NCI-H128 (cell line): ENCODE data around the gene CDK14.
"Not testable (repeated sequence)": the region's sequence is repeated elsewhere in the genome, so short reads cannot be mapped to it uniquely, and the experiment has no call there.

ENCODE experiments used
- DNase-seq: peaks from one replicate; lab custom pipeline; 2025; ENCODE audit not compliant: unreplicated experiment; lab: John Stamatoyannopoulos, UW

Gene CDK14

GRCh38 chr7:90715067-90715466 lies 118.9 kb downstream of the CDK14 start:
- no peak for DNase-seq

GRCh38 chr7:90717296-90718060 lies 121.4 kb downstream of the CDK14 start:
- DNase-seq = no peak

DNA sequence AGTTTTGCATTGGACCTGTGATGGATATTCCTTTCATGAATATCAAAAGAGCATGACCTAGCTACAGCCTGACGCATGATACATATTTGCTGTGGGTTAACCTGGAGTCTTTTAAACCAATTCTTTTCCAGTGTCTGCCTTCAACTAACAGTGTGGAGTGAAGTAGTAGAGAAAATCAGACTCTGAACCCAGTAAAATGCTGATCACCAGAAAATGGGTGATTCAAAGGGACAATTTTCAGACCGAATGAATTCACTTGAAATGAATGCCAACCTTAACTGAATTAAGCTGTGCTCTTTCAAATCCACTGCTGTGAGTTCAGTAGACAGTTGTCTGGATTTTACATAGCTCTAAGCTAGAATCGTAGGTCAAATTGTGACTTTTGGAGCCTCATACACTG lies 123.0 kb downstream of the CDK14 start:
- no peak for DNase-seq

GRCh38 chr7:90720984-90721760 lies 125.1 kb downstream of the CDK14 start:
- no peak for DNase-seq

GRCh38 chr7:90721869-90722431 lies 125.8 kb downstream of the CDK14 start:
- DNase-seq = no peak

- no peak for DNase-seq
Measured at GRCh38 chr7:90723233-90723632, 127.1 kb downstream of the CDK14 start.

DNA sequence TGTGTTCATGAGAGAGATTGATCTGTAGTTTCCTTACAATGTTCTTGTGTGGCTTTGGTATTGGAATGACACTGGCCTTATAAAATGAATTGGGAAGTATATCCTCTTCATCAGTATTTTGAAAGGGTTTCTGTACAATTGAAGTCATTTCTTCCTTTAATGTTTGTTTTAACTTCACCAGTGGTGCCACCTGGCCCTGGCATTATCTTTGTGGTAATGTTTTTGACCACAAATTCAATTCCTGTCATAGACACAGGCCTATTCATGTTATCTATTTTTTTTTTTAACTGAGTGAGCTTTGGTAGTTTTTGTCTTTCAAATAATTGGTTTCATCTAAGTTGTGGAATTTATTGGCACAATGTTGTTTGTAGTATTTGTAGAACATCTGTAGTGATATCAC lies 127.7 kb downstream of the CDK14 start:
- no peak for DNase-seq

- no peak for DNase-seq
Measured at GRCh38 chr7:90726120-90726519, 130.0 kb downstream of the CDK14 start.

DNA sequence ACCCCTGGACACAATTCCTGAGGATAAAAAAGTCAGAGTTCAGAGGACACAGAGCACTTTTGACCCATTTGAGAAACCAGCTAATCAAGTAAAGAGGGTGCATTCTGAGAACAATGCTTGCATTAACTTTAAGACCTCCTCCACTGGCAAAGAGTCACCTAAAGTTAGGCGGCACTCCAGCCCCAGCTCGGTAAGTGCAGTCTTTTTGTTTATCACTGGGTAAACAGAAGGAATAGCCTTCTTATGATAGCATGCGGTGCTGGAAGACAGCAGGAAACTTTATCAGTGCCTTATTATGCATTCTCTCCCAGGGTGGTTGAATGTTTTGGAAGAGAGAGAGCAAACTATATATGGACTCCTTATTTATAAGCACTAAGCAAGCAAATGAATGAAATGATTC lies 130.5 kb downstream of the CDK14 start:
- DNase-seq = no peak

GRCh38 chr7:90727412-90727811 lies 131.3 kb downstream of the CDK14 start:
- DNase-seq = no peak

- no peak for DNase-seq
Measured at GRCh38 chr7:90728568-90728967, 132.4 kb downstream of the CDK14 start.

DNA sequence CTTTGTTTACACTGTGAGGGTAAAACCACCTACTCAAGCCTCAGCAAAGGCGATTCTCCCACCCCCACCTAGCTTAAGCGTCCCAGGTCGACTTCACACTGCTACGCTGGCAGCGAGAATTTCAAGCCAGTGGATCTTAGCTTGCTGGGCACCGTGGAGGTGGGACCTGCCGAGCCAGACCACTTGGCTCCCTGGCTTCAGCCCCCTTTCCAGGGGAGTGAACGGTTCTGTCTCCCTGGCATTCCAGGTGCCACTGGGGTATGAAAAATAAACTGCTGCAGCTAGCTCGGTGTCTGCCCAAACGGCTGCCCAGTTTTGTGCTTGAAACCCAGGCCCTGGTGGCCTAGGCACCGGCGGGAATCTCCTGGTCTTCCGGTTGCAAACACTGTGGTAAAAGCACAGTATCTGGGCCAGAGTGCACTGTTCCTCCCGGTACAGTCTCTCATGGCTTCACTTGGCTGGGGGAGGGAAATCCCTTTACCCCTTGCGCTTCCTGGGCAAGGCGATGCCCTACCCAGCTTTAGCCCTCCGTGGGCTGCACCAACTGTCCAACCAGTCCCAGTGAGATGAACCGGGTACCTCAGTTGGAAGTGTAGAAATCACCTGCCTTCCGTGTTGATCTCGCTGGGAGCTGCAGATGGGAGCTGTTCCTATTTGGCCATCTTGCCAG lies 139.6 kb downstream of the CDK14 start:
- DNase-seq = not testable (repeated sequence)

GRCh38 chr7:90736316-90736715 lies 140.2 kb downstream of the CDK14 start:
- no peak for DNase-seq

GRCh38 chr7:90736968-90737939 lies 141.1 kb downstream of the CDK14 start:
- no peak for DNase-seq

GRCh38 chr7:90738249-90738648 lies 142.1 kb downstream of the CDK14 start:
- no peak for DNase-seq

GRCh38 chr7:90739716-90740115 lies 143.6 kb downstream of the CDK14 start:
- no peak for DNase-seq

- no peak for DNase-seq
Measured at GRCh38 chr7:90740386-90740785, 144.3 kb downstream of the CDK14 start.

DNA sequence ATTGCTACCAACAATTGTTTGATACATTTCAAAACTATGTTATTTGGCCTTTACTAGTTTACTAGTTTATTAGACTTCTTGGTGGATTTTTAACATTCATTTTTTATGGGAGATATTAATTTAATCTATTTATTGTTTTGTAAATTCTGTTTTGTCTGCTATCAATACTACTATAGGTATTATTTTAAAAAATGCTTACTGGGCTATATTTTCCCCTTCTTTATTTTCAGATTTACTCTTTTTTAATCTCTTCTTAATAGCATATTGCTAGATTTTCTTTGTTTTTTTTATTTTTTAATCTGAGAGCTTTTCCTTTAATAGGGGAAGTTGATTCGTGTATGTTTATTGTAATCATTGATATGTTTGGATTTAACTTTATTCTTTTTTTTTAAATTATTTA lies 147.5 kb downstream of the CDK14 start:
- no peak for DNase-seq

- no peak for DNase-seq
Measured at GRCh38 chr7:90747516-90747915, 151.4 kb downstream of the CDK14 start.

DNA sequence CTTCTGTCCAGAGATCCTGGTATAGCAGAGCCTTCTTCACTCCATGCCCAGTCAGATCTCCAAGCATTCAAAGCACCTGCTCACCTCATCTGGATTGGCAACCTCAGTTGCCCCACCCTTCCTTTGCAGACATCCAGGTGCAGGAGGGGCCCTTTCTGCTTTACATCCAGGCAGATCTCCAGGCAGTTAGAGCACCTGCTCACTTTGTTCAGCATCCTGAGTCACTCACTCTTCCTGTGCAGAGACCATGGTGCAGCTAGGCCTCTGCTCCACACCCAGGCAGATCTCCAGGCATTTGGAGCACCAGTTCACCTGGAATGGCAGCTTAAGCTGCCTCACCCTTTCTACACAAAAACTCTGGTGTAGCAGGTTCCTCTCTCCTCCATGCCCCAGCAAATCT lies 153.1 kb downstream of the CDK14 start:
- no peak for DNase-seq
